GM18519 (cell line): ENCODE results near the gene CTNNA3.

Experiments used
- ATAC-seq: cut with Tn5 transposase; IDR thresholded peaks from one replicate; pipeline ENCODE4 v1.9.1; 2021; ENCODE audit warnings: mild to moderate bottlenecking, moderate library complexity; ENCODE audit not compliant: unreplicated experiment, low FRiP score

Gene CTNNA3

GRCh38 chr10:66292456-66292855 is 1403.5 kb downstream of the CTNNA3 start:
- no peak for ATAC-seq

- no peak for ATAC-seq
Measured at GRCh38 chr10:66291133-66291532, 1404.9 kb downstream of the CTNNA3 start.

GRCh38 chr10:66284621-66285020 is 1411.4 kb downstream of the CTNNA3 start:
- no peak for ATAC-seq

- ATAC-seq = no peak
Measured at GRCh38 chr10:66283874-66284464, 1412.0 kb downstream of the CTNNA3 start.

GRCh38 chr10:66283064-66283463 is 1412.9 kb downstream of the CTNNA3 start:
- no peak for ATAC-seq

- ATAC-seq = no peak
Measured at GRCh38 chr10:66281327-66281726, 1414.7 kb downstream of the CTNNA3 start.

- ATAC-seq = no peak
Measured at GRCh38 chr10:66277481-66277880, 1418.5 kb downstream of the CTNNA3 start.

GRCh38 chr10:66273966-66274519 is 1422.0 kb downstream of the CTNNA3 start:
- ATAC-seq = no peak

GRCh38 chr10:66265398-66265797 is 1430.6 kb downstream of the CTNNA3 start:
- ATAC-seq = no peak

- ATAC-seq = no peak
Measured at GRCh38 chr10:66259836-66260235, 1436.2 kb downstream of the CTNNA3 start.

- ATAC-seq = no peak
Measured at GRCh38 chr10:66258693-66259092, 1437.3 kb downstream of the CTNNA3 start.

GRCh38 chr10:66257801-66258200 is 1438.2 kb downstream of the CTNNA3 start:
- no peak for ATAC-seq

GRCh38 chr10:66252986-66253385 is 1443.0 kb downstream of the CTNNA3 start:
- no peak for ATAC-seq

GRCh38 chr10:66246177-66246576 is 1449.8 kb downstream of the CTNNA3 start:
- no peak for ATAC-seq

- no peak for ATAC-seq
Measured at GRCh38 chr10:66244953-66245352, 1451.0 kb downstream of the CTNNA3 start.

GRCh38 chr10:66242885-66243284 is 1453.1 kb downstream of the CTNNA3 start:
- ATAC-seq = no peak

GRCh38 chr10:66239062-66239461 is 1456.9 kb downstream of the CTNNA3 start:
- no peak for ATAC-seq

GRCh38 chr10:66238343-66238742 is 1457.7 kb downstream of the CTNNA3 start:
- ATAC-seq = no peak

- ATAC-seq = no peak
Measured at GRCh38 chr10:66234872-66235271, 1461.1 kb downstream of the CTNNA3 start.

- ATAC-seq = no peak
Measured at GRCh38 chr10:66228887-66229286, 1467.1 kb downstream of the CTNNA3 start.

- no peak for ATAC-seq
Measured at GRCh38 chr10:66223656-66224055, 1472.3 kb downstream of the CTNNA3 start.

- no peak for ATAC-seq
Measured at GRCh38 chr10:66222462-66223046, 1473.4 kb downstream of the CTNNA3 start.
